Caki2 (cell line): Measurements from ENCODE around the gene OXSR1. TPM values are rescaled to one million over a fixed set of nuclear protein-coding genes. Genes with fewer than 3 reads are reported as not detected.
"Not testable (repeated sequence)": the region's sequence is repeated elsewhere in the genome, so short reads cannot be mapped to it uniquely, and the experiment has no call there.

Experiments
- DNase-seq: peaks from one replicate; pipeline ENCODE4 v3.0.0-alpha.2; 2015; ENCODE audit warnings: low read depth
- in situ Hi-C: cut with HindIII; loops from 2 replicates; pipeline ENCODE4 v1.10.0; 2016; ENCODE audit warnings: low sequenced_read_pairs, low pct_unique_long_range_greater_than_20kb, mixed read lengths
- total RNA-seq: library from RNA; depleted of rRNA; stranded (reverse); fragments of >200 nt; shearing (Covaris generic); gene quantifications from 2 replicates; pipeline ENCODE4 v1.2.3, GENCODE V29; 2014; ENCODE audit warnings: low replicate concordance

Gene OXSR1
- total RNA-seq, 1 experiment from 2014 or later, result 17.3 TPM

GRCh38 chr3:38157595-38157994 is 7.7 kb upstream of the OXSR1 start:
- in situ Hi-C loops, result no loop called here
- peak; percentile 52 for DNase-seq

- no peak for DNase-seq
- in situ Hi-C loops, result no loop called here
These were observed 6.9 kb upstream of the OXSR1 start for GRCh38 chr3:38158472-38158871.

GRCh38 chr3:38160704-38161103 is 4.6 kb upstream of the OXSR1 start:
- in situ Hi-C loops, result not testable (repeated sequence)

GRCh38 chr3:38163117-38163840 is 2.1 kb upstream of the OXSR1 start:
- DNase-seq, result no peak
- in situ Hi-C loops, result no loop called here

More at GRCh38 chr3:38160704-38161103, 4.6 kb upstream of the OXSR1 start:
- DNase-seq, result not testable (repeated sequence)

GRCh38 chr3:38163841-38164642 is 1.3 kb upstream of the OXSR1 start:
- no peak for DNase-seq
- in situ Hi-C loops, result no loop called here

GRCh38 chr3:38164643-38164951 is 740 bp upstream of the OXSR1 start:
- no peak for DNase-seq
- in situ Hi-C loops, result no loop called here

GRCh38 chr3:38165722-38166387 is 518 bp downstream of the OXSR1 start:
- in situ Hi-C loops, result no loop called here
- DNase-seq, result peak; percentile 34

- in situ Hi-C loops, result no loop called here
- DNase-seq, result no peak
These were observed 2.3 kb downstream of the OXSR1 start for GRCh38 chr3:38167591-38167990.

- DNase-seq, result no peak
- in situ Hi-C loops, result no loop called here
These were observed 3.1 kb downstream of the OXSR1 start for GRCh38 chr3:38168151-38169026.

GRCh38 chr3:38169027-38169317 is 3.6 kb downstream of the OXSR1 start:
- in situ Hi-C loops, result no loop called here
- DNase-seq, result no peak

- in situ Hi-C loops, result no loop called here
- DNase-seq, result no peak
These were observed 5.4 kb downstream of the OXSR1 start for GRCh38 chr3:38170722-38171121.

- in situ Hi-C loops, result no loop called here
- DNase-seq, result no peak
These were observed 6.3 kb downstream of the OXSR1 start for GRCh38 chr3:38171622-38172021.

- no peak for DNase-seq
- in situ Hi-C loops, result no loop called here
These were observed 8.6 kb downstream of the OXSR1 start for GRCh38 chr3:38173834-38174418.

GRCh38 chr3:38177181-38177580 is 11.8 kb downstream of the OXSR1 start:
- in situ Hi-C loops, result no loop called here
- no peak for DNase-seq

GRCh38 chr3:38186781-38187180 is 21.4 kb downstream of the OXSR1 start:
- in situ Hi-C loops, result no loop called here
- DNase-seq, result no peak

GRCh38 chr3:38190481-38190881 is 25.1 kb downstream of the OXSR1 start:
- in situ Hi-C loops, result no loop called here
- DNase-seq, result no peak

GRCh38 chr3:38202931-38203330 is 37.6 kb downstream of the OXSR1 start:
- DNase-seq, in situ Hi-C loops: not testable (repeated sequence)

GRCh38 chr3:38203690-38204089 is 38.4 kb downstream of the OXSR1 start:
- in situ Hi-C loops, result no loop called here
- no peak for DNase-seq
